Measurements from ENCODE around the gene CDK3. TPM values are rescaled to one million over a fixed set of nuclear protein-coding genes. Genes with fewer than 3 reads are reported as not detected.
A peak's percentile ranks its signal among the peaks of the same experiment; 100 is the strongest.

The CDK3 gene
- total RNA-seq, 1 donor from 2014 or later: 3.6 TPM

- no peak for ATAC-seq
Observed at GRCh38 chr17:76013377-76013932, 12.8 kb downstream of the CDK3 start.

GRCh38 chr17:76014100-76014924, 13.7 kb downstream of the CDK3 start:
- peak; percentile 96 for ATAC-seq
- peak; percentile 70 for DNase-seq (ENCODE audit: low spot score)

More at GRCh38 chr17:76013377-76013932, 12.8 kb downstream of the CDK3 start:
- DNase-seq (ENCODE audit: low spot score): no peak

GRCh38 chr17:76014925-76015261, 14.2 kb downstream of the CDK3 start:
- DNase-seq (ENCODE audit: low spot score) (no peak), ATAC-seq (peak; percentile 53)

- DNase-seq (ENCODE audit: low spot score) (no peak), ATAC-seq (no peak)
Observed at GRCh38 chr17:76017481-76018339, 17.1 kb downstream of the CDK3 start.

GRCh38 chr17:76018340-76018680, 17.7 kb downstream of the CDK3 start:
- DNase-seq (ENCODE audit: low spot score): no peak
- ATAC-seq: no peak

- no peak for DNase-seq (ENCODE audit: low spot score)
- no peak for ATAC-seq
Observed at GRCh38 chr17:76018801-76019200, 18.1 kb downstream of the CDK3 start.

GRCh38 chr17:76019833-76020467, 19.3 kb downstream of the CDK3 start:
- DNase-seq (ENCODE audit: low spot score): no peak
- no peak for ATAC-seq

- ATAC-seq: no peak
Observed at GRCh38 chr17:76022285-76022684, 21.6 kb downstream of the CDK3 start.

GRCh38 chr17:76022973-76023899, 22.6 kb downstream of the CDK3 start:
- DNase-seq (ENCODE audit: low spot score) (no peak), ATAC-seq (no peak)

More at GRCh38 chr17:76022285-76022684, 21.6 kb downstream of the CDK3 start:
- DNase-seq (ENCODE audit: low spot score): no peak

GRCh38 chr17:76023900-76024237, 23.2 kb downstream of the CDK3 start:
- no peak for ATAC-seq
- no peak for DNase-seq (ENCODE audit: low spot score)

- ATAC-seq (no peak), DNase-seq (ENCODE audit: low spot score) (no peak)
Observed at GRCh38 chr17:76024353-76024752, 23.7 kb downstream of the CDK3 start.

GRCh38 chr17:76025294-76025693, 24.6 kb downstream of the CDK3 start:
- no peak for ATAC-seq
- no peak for DNase-seq (ENCODE audit: low spot score)

GRCh38 chr17:76026714-76027158, 26.1 kb downstream of the CDK3 start:
- ATAC-seq (peak; percentile 31), DNase-seq (ENCODE audit: low spot score) (no peak)

- DNase-seq (ENCODE audit: low spot score) (no peak), ATAC-seq (no peak)
Observed at GRCh38 chr17:76027159-76027839, 26.6 kb downstream of the CDK3 start, which contains the start of gene EVPL. EVPL (minus strand) TSS chr17:76027306; CDS start chr17:76027198, 108 bp downstream.

GRCh38 chr17:76032073-76032779, 31.6 kb downstream of the CDK3 start:
- peak; percentile 7 for ATAC-seq
- DNase-seq (ENCODE audit: low spot score): no peak

- ATAC-seq (no peak), DNase-seq (ENCODE audit: low spot score) (no peak)
Observed at GRCh38 chr17:76032780-76033108, 32.1 kb downstream of the CDK3 start.

GRCh38 chr17:76033139-76033538, 32.5 kb downstream of the CDK3 start:
- ATAC-seq: no peak
- DNase-seq (ENCODE audit: low spot score): no peak

- DNase-seq (ENCODE audit: low spot score) (no peak), ATAC-seq (no peak)
Observed at GRCh38 chr17:76034428-76035350, 34.0 kb downstream of the CDK3 start.
